Activated naive CD8-positive, alpha-beta T cell treated with anti-CD3 and anti-CD28 coated beads for 36 hours (primary cell): Measurements from ENCODE around the gene LRRC8A. TPM values are rescaled to one million over a fixed set of nuclear protein-coding genes. Genes with fewer than 3 reads are reported as not detected.
A peak's percentile ranks its signal among the peaks of the same experiment; 100 is the strongest.

Experiments used
- DNase-seq: peaks from one replicate; pipeline ENCODE4 v3.0.0; 2021
- H3K27ac Mint-ChIP-seq: one replicate; pipeline ENCODE4 v1.8.0; 2022; ENCODE audit warnings: mild to moderate bottlenecking, moderate library complexity, mixed read lengths
- H3K27me3 Mint-ChIP-seq: one replicate; pipeline ENCODE4 v1.8.0; 2022; ENCODE audit warnings: mild to moderate bottlenecking, mixed read lengths
- H3K36me3 Mint-ChIP-seq: one replicate; pipeline ENCODE4 v1.8.0; 2021; ENCODE audit warnings: mild to moderate bottlenecking, mixed read lengths
- H3K4me1 Mint-ChIP-seq: one replicate; pipeline ENCODE4 v1.8.0; 2021; ENCODE audit warnings: mixed read lengths
- H3K4me3 Mint-ChIP-seq: one replicate; pipeline ENCODE4 v1.8.0; 2022; ENCODE audit warnings: mild to moderate bottlenecking, moderate library complexity, mixed read lengths
- H3K9me3 Mint-ChIP-seq: one replicate; pipeline ENCODE4 v1.8.0; 2022; ENCODE audit warnings: mixed read lengths
- total RNA-seq, 2 experiments: library from RNA; stranded (reverse); gene quantifications; one replicate each; pipeline ENCODE4 v1.2.3, GENCODE V29; 2021

LRRC8A gene
- total RNA-seq, 2 experiments from 2014 or later, result 19.9 to 20.3 TPM

- no peak for DNase-seq
- H3K9me3 Mint-ChIP-seq, result no peaks in the 10 kb centered on the region
- no peaks in the 10 kb centered on the region for H3K27me3 Mint-ChIP-seq
- H3K36me3 Mint-ChIP-seq, result peaks cover 18% of the 10 kb centered on the region
- H3K27ac Mint-ChIP-seq, result no peak overlapping the region
- H3K4me3 Mint-ChIP-seq, result no peak overlapping the region
- peaks cover 41% of the 10 kb centered on the region for H3K4me1 Mint-ChIP-seq
Measured at GRCh38 chr9:128887049-128887448, 5.1 kb downstream of the LRRC8A start.

- H3K36me3 Mint-ChIP-seq, result peaks cover 18% of the 10 kb centered on the region
- no peaks in the 10 kb centered on the region for H3K9me3 Mint-ChIP-seq
- no peak overlapping the region for H3K27ac Mint-ChIP-seq
Measured at GRCh38 chr9:128887914-128888350, 6.0 kb downstream of the LRRC8A start.

GRCh38 chr9:128891321-128892220, 9.6 kb downstream of the LRRC8A start:
- H3K27ac Mint-ChIP-seq, result peak overlapping the region; percentile 56
- no peaks in the 10 kb centered on the region for H3K27me3 Mint-ChIP-seq
- no peak for DNase-seq
- H3K36me3 Mint-ChIP-seq, result peaks cover 12% of the 10 kb centered on the region
- peak overlapping the region; percentile 10 for H3K4me3 Mint-ChIP-seq
- H3K9me3 Mint-ChIP-seq, result no peaks in the 10 kb centered on the region
- peaks cover 27% of the 10 kb centered on the region for H3K4me1 Mint-ChIP-seq

More at GRCh38 chr9:128887914-128888350, 6.0 kb downstream of the LRRC8A start:
- no peaks in the 10 kb centered on the region for H3K27me3 Mint-ChIP-seq
- peaks cover 42% of the 10 kb centered on the region for H3K4me1 Mint-ChIP-seq
- no peak overlapping the region for H3K4me3 Mint-ChIP-seq
- no peak for DNase-seq

- peaks cover 13% of the 10 kb centered on the region for H3K36me3 Mint-ChIP-seq
- DNase-seq, result peak; percentile 42
- peak overlapping the region; percentile 56 for H3K27ac Mint-ChIP-seq
- peaks cover 26% of the 10 kb centered on the region for H3K4me1 Mint-ChIP-seq
- no peak overlapping the region for H3K4me3 Mint-ChIP-seq
- no peaks in the 10 kb centered on the region for H3K27me3 Mint-ChIP-seq
- no peaks in the 10 kb centered on the region for H3K9me3 Mint-ChIP-seq
Measured at GRCh38 chr9:128892221-128892921, 10.4 kb downstream of the LRRC8A start.

GRCh38 chr9:128893354-128893753, 11.4 kb downstream of the LRRC8A start:
- H3K4me1 Mint-ChIP-seq, result peaks cover 28% of the 10 kb centered on the region
- no peak overlapping the region for H3K4me3 Mint-ChIP-seq
- no peaks in the 10 kb centered on the region for H3K9me3 Mint-ChIP-seq
- H3K36me3 Mint-ChIP-seq, result peaks cover 20% of the 10 kb centered on the region
- no peak for DNase-seq
- peak overlapping the region; percentile 44 for H3K27ac Mint-ChIP-seq
- H3K27me3 Mint-ChIP-seq, result no peaks in the 10 kb centered on the region

- Mint-ChIP-seq H3K9me3 (no peaks in the 10 kb centered on the region), H3K36me3 (peaks cover 28% of the 10 kb centered on the region), H3K4me1 (peaks cover 41% of the 10 kb centered on the region), H3K4me3 (no peak overlapping the region), H3K27ac (no peak overlapping the region), H3K27me3 (no peaks in the 10 kb centered on the region)
- no peak for DNase-seq
Measured at GRCh38 chr9:128894764-128895163, 12.8 kb downstream of the LRRC8A start.

GRCh38 chr9:128895556-128895955, 13.6 kb downstream of the LRRC8A start:
- DNase-seq, result no peak
- no peaks in the 10 kb centered on the region for H3K9me3 Mint-ChIP-seq
- no peak overlapping the region for H3K4me3 Mint-ChIP-seq
- H3K36me3 Mint-ChIP-seq, result peaks cover 27% of the 10 kb centered on the region
- H3K4me1 Mint-ChIP-seq, result peaks cover 49% of the 10 kb centered on the region
- no peak overlapping the region for H3K27ac Mint-ChIP-seq
- no peaks in the 10 kb centered on the region for H3K27me3 Mint-ChIP-seq

- H3K4me1 Mint-ChIP-seq, result peaks cover 65% of the 10 kb centered on the region
- DNase-seq, result no peak
- H3K36me3 Mint-ChIP-seq, result peaks cover 22% of the 10 kb centered on the region
- peak overlapping the region; percentile 89 for H3K27ac Mint-ChIP-seq
- no peaks in the 10 kb centered on the region for H3K9me3 Mint-ChIP-seq
- H3K4me3 Mint-ChIP-seq, result no peak overlapping the region
- H3K27me3 Mint-ChIP-seq, result no peaks in the 10 kb centered on the region
Measured at GRCh38 chr9:128898382-128898781, 16.4 kb downstream of the LRRC8A start.

- peak overlapping the region; percentile 89 for H3K27ac Mint-ChIP-seq
- H3K4me3 Mint-ChIP-seq, result peak overlapping the region; percentile 68
- DNase-seq, result no peak
- no peaks in the 10 kb centered on the region for H3K9me3 Mint-ChIP-seq
- no peaks in the 10 kb centered on the region for H3K27me3 Mint-ChIP-seq
- H3K36me3 Mint-ChIP-seq, result peaks cover 21% of the 10 kb centered on the region
- peaks cover 66% of the 10 kb centered on the region for H3K4me1 Mint-ChIP-seq
Measured at GRCh38 chr9:128898845-128899565, 17.1 kb downstream of the LRRC8A start.

- Mint-ChIP-seq H3K4me1 (peaks cover 67% of the 10 kb centered on the region), H3K27me3 (no peaks in the 10 kb centered on the region), H3K27ac (peak overlapping the region; percentile 89), H3K36me3 (peaks cover 21% of the 10 kb centered on the region), H3K9me3 (no peaks in the 10 kb centered on the region), H3K4me3 (peak overlapping the region; percentile 68)
- DNase-seq, result peak; percentile 35
Measured at GRCh38 chr9:128899566-128900322, 17.8 kb downstream of the LRRC8A start.

- no peak overlapping the region for H3K4me3 Mint-ChIP-seq
- H3K4me1 Mint-ChIP-seq, result peaks cover 63% of the 10 kb centered on the region
- H3K27ac Mint-ChIP-seq, result peak overlapping the region; percentile 94
- peaks cover 17% of the 10 kb centered on the region for H3K36me3 Mint-ChIP-seq
- no peaks in the 10 kb centered on the region for H3K27me3 Mint-ChIP-seq
- DNase-seq, result no peak
- H3K9me3 Mint-ChIP-seq, result no peaks in the 10 kb centered on the region
Measured at GRCh38 chr9:128901379-128901778, 19.4 kb downstream of the LRRC8A start.

- no peak for DNase-seq
- Mint-ChIP-seq H3K27me3 (no peaks in the 10 kb centered on the region), H3K36me3 (peaks cover 17% of the 10 kb centered on the region), H3K4me1 (peaks cover 67% of the 10 kb centered on the region), H3K4me3 (peak overlapping the region; percentile 45), H3K9me3 (no peaks in the 10 kb centered on the region), H3K27ac (peak overlapping the region; percentile 94)
Measured at GRCh38 chr9:128901822-128902221, 19.9 kb downstream of the LRRC8A start.

- H3K9me3 Mint-ChIP-seq, result no peaks in the 10 kb centered on the region
- H3K4me1 Mint-ChIP-seq, result peaks cover 67% of the 10 kb centered on the region
- DNase-seq, result peak; percentile 85
- H3K36me3 Mint-ChIP-seq, result peaks cover 19% of the 10 kb centered on the region
- H3K27me3 Mint-ChIP-seq, result no peaks in the 10 kb centered on the region
- peak overlapping the region; percentile 65 for H3K4me3 Mint-ChIP-seq
- peak overlapping the region; percentile 94 for H3K27ac Mint-ChIP-seq
Measured at GRCh38 chr9:128902351-128903078, 20.6 kb downstream of the LRRC8A start.

GRCh38 chr9:128903079-128903461, 21.1 kb downstream of the LRRC8A start:
- Mint-ChIP-seq H3K9me3 (no peaks in the 10 kb centered on the region), H3K4me1 (peaks cover 63% of the 10 kb centered on the region), H3K4me3 (peak overlapping the region; percentile 65), H3K27me3 (no peaks in the 10 kb centered on the region), H3K36me3 (peaks cover 19% of the 10 kb centered on the region), H3K27ac (peak overlapping the region; percentile 94)
- DNase-seq, result no peak
